Neural cell (in vitro differentiated cells): ENCODE results near the gene PAK5. TPM values are rescaled to one million over a fixed set of nuclear protein-coding genes. Genes with fewer than 3 reads are reported as not detected.

ENCODE experiments used
- H2AFZ ChIP-seq: fragments of 200-600, 300-800 bp; sonication (generic), shearing (Covaris generic); 2 replicates; pipeline ENCODE4 v1.6.0; 2014; ENCODE audit warnings: low read depth, mild to moderate bottlenecking, antibody characterized with exemption, low read length, moderate library complexity
- H3F3A ChIP-seq: fragments of 200-600 bp; shearing (Covaris generic); 2 replicates; pipeline ENCODE4 v1.6.1; 2016; ENCODE audit warnings: mild to moderate bottlenecking, moderate library complexity, mixed read lengths, antibody characterized with exemption, low read length; ENCODE audit not compliant: insufficient read depth, poor library complexity, severe bottlenecking
- H3K27ac ChIP-seq: fragments of 200-600, 300-800 bp; sonication (generic), shearing (Covaris generic); 2 replicates; pipeline ENCODE4 v1.5.1; 2014; ENCODE audit warnings: mild to moderate bottlenecking, low read length, moderate library complexity
- H3K27me3 ChIP-seq: fragments of 300-800, 200-600 bp; sonication (generic), shearing (Covaris generic); 2 replicates; pipeline ENCODE4 v1.6.0; 2014; ENCODE audit warnings: mild to moderate bottlenecking, low read depth, low read length, moderate library complexity; ENCODE audit not compliant: insufficient read depth
- H3K36me3 ChIP-seq: fragments of 300-800, 200-600 bp; sonication (generic), shearing (Covaris generic); 2 replicates; pipeline ENCODE4 v1.5.1; 2014; ENCODE audit warnings: mild to moderate bottlenecking, antibody characterized with exemption, low read length, moderate library complexity; ENCODE audit not compliant: insufficient read depth
- H3K4me2 ChIP-seq: fragments of 300-800, 200-600 bp; sonication (generic), shearing (Covaris generic); 2 replicates; pipeline ENCODE4 v1.6.0; 2014; ENCODE audit warnings: mild to moderate bottlenecking, low read length
- H3K4me3 ChIP-seq: fragments of 300-800, 200-600 bp; sonication (generic), shearing (Covaris generic); 2 replicates; pipeline ENCODE4 v1.5.1; 2014; ENCODE audit warnings: mild to moderate bottlenecking, low read length, moderate library complexity
- H3K79me2 ChIP-seq: fragments of 200-600 bp; shearing (Covaris generic); replicated peaks from 2 replicates; pipeline ENCODE4 v1.6.0; 2014; ENCODE audit warnings: mild to moderate bottlenecking, low read length, moderate library complexity; ENCODE audit not compliant: insufficient read depth
- H3K9ac ChIP-seq: fragments of 300-800, 200-600 bp; sonication (generic), shearing (Covaris generic); 2 replicates; pipeline ENCODE4 v1.6.1; 2016; ENCODE audit warnings: mild to moderate bottlenecking, low read length, mixed read lengths
- H3K9me2 ChIP-seq: fragments of 200-600 bp; shearing (Covaris generic); 2 replicates; pipeline ENCODE4 v1.6.1; 2016; ENCODE audit warnings: mild to moderate bottlenecking, low read length, mixed read lengths; ENCODE audit not compliant: insufficient read depth
- H3K9me3 ChIP-seq: fragments of 200-600, 300-800 bp; sonication (generic), shearing (Covaris generic); 2 replicates; pipeline ENCODE4 v1.6.1; 2016; ENCODE audit warnings: mild to moderate bottlenecking, mixed run types, low read length, moderate library complexity, mixed read lengths
- H4K20me1 ChIP-seq: fragments of 200-600 bp; shearing (Covaris generic); 2 replicates; pipeline ENCODE4 v1.6.1; 2016; ENCODE audit warnings: mild to moderate bottlenecking, mixed run types; ENCODE audit not compliant: insufficient read depth
- EP300 ChIP-seq: fragments of 450-650 bp; conservative IDR thresholded peaks from 2 replicates; pipeline ENCODE4 v1.6.1; 2014; ENCODE audit warnings: antibody characterized with exemption, mild to moderate bottlenecking, moderate library complexity; ENCODE audit not compliant: poor library complexity, severe bottlenecking
- EZH2 ChIP-seq: fragments of 200-600, 300-800 bp; shearing (Covaris generic), sonication (generic); IDR thresholded peaks from 2 replicates; pipeline ENCODE4 v1.6.1; 2014; ENCODE audit warnings: antibody characterized with exemption, low read length, borderline replicate concordance, mild to moderate bottlenecking; ENCODE audit not compliant: insufficient read depth, poor library complexity, severe bottlenecking
- MXI1 ChIP-seq: fragments of 450-650 bp; conservative IDR thresholded peaks from 2 replicates; pipeline ENCODE4 v1.6.1; 2014; ENCODE audit warnings: antibody characterized with exemption, mild to moderate bottlenecking; ENCODE audit not compliant: poor library complexity, severe bottlenecking
- POLR2AphosphoS5 ChIP-seq: IDR thresholded peaks from 2 replicates; pipeline ENCODE4 v1.6.1; 2012
- RAD21 ChIP-seq: fragments of 450-650 bp; conservative IDR thresholded peaks from 2 replicates; pipeline ENCODE4 v1.6.1; 2014; ENCODE audit warnings: antibody characterized with exemption, mild to moderate bottlenecking, moderate library complexity
- SMC3 ChIP-seq: fragments of 450-650 bp; conservative IDR thresholded peaks from 2 replicates; pipeline ENCODE4 v1.6.1; 2014; ENCODE audit warnings: antibody characterized with exemption, mild to moderate bottlenecking, moderate library complexity; ENCODE audit not compliant: poor library complexity
- TAF1 ChIP-seq: IDR thresholded peaks from 2 replicates; pipeline ENCODE4 v1.6.1; 2012; ENCODE audit warnings: low read depth
- polyA plus RNA-seq: library from polyadenylated mRNA; depleted of rRNA; stranded (reverse); fragments of >200 nt; gene quantifications from 2 replicates; pipeline ENCODE4 v1.2.3, GENCODE V29; 2014
- TF ChIP-seq, protein P1 (sequence below): fragments of 450-650 bp; IDR thresholded peaks from 2 replicates; pipeline ENCODE4 v1.5.1; 2014; ENCODE audit warnings: antibody characterized with exemption, mild to moderate bottlenecking, moderate library complexity; ENCODE audit not compliant: poor library complexity, severe bottlenecking
- TF ChIP-seq, protein P2 (sequence below): IDR thresholded peaks from 2 replicates; pipeline ENCODE4 v1.6.1; 2012; ENCODE audit warnings: borderline replicate concordance

Gene PAK5
- polyA plus RNA-seq, 1 donor from 2014 or later: 48.3 TPM

- TF ChIP-seq SMC3 (no peak), EZH2 (no peak), EP300 (no peak), RAD21 (no peak), MXI1 (no peak), POLR2AphosphoS5 (no peak), TAF1 (no peak)
- TF ChIP-seq, protein P1, sequence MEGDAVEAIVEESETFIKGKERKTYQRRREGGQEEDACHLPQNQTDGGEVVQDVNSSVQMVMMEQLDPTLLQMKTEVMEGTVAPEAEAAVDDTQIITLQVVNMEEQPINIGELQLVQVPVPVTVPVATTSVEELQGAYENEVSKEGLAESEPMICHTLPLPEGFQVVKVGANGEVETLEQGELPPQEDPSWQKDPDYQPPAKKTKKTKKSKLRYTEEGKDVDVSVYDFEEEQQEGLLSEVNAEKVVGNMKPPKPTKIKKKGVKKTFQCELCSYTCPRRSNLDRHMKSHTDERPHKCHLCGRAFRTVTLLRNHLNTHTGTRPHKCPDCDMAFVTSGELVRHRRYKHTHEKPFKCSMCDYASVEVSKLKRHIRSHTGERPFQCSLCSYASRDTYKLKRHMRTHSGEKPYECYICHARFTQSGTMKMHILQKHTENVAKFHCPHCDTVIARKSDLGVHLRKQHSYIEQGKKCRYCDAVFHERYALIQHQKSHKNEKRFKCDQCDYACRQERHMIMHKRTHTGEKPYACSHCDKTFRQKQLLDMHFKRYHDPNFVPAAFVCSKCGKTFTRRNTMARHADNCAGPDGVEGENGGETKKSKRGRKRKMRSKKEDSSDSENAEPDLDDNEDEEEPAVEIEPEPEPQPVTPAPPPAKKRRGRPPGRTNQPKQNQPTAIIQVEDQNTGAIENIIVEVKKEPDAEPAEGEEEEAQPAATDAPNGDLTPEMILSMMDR: no peak
- TF ChIP-seq, protein P2, sequence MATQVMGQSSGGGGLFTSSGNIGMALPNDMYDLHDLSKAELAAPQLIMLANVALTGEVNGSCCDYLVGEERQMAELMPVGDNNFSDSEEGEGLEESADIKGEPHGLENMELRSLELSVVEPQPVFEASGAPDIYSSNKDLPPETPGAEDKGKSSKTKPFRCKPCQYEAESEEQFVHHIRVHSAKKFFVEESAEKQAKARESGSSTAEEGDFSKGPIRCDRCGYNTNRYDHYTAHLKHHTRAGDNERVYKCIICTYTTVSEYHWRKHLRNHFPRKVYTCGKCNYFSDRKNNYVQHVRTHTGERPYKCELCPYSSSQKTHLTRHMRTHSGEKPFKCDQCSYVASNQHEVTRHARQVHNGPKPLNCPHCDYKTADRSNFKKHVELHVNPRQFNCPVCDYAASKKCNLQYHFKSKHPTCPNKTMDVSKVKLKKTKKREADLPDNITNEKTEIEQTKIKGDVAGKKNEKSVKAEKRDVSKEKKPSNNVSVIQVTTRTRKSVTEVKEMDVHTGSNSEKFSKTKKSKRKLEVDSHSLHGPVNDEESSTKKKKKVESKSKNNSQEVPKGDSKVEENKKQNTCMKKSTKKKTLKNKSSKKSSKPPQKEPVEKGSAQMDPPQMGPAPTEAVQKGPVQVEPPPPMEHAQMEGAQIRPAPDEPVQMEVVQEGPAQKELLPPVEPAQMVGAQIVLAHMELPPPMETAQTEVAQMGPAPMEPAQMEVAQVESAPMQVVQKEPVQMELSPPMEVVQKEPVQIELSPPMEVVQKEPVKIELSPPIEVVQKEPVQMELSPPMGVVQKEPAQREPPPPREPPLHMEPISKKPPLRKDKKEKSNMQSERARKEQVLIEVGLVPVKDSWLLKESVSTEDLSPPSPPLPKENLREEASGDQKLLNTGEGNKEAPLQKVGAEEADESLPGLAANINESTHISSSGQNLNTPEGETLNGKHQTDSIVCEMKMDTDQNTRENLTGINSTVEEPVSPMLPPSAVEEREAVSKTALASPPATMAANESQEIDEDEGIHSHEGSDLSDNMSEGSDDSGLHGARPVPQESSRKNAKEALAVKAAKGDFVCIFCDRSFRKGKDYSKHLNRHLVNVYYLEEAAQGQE: no peak
- Histone ChIP-seq H3K9me3 (no peaks in the 10 kb centered on the region), H3K9ac (no peak overlapping the region), H2AFZ (no peak overlapping the region), H3K36me3 (no peaks in the 10 kb centered on the region), H3K27ac (no peak overlapping the region), H3F3A (no peaks in the 10 kb centered on the region), H3K79me2 (no peaks in the 10 kb centered on the region), H3K27me3 (no peaks in the 10 kb centered on the region), H3K9me2 (no peaks in the 10 kb centered on the region), H3K4me2 (no peak overlapping the region), H3K4me3 (no peak overlapping the region), H4K20me1 (no peaks in the 10 kb centered on the region)
Measured at GRCh38 chr20:9591080-9591479, 247.8 kb downstream of the PAK5 start.

- TF ChIP-seq EZH2: no peak
- TF ChIP-seq SMC3: no peak
- TF ChIP-seq MXI1: no peak
- TF ChIP-seq, protein P1: no peak
- TF ChIP-seq, protein P2: no peak
- TF ChIP-seq TAF1: no peak
- no peak for TF ChIP-seq EP300
- no peak for TF ChIP-seq POLR2AphosphoS5
- no peak for TF ChIP-seq RAD21
- Histone ChIP-seq H3K36me3 (no peaks in the 10 kb centered on the region), H3K79me2 (no peaks in the 10 kb centered on the region), H3K9ac (no peak overlapping the region), H3K4me2 (no peak overlapping the region), H4K20me1 (no peaks in the 10 kb centered on the region), H3K4me3 (no peak overlapping the region), H2AFZ (no peak overlapping the region), H3K27me3 (no peaks in the 10 kb centered on the region), H3K9me2 (no peaks in the 10 kb centered on the region), H3K9me3 (no peaks in the 10 kb centered on the region), H3K27ac (no peak overlapping the region), H3F3A (no peaks in the 10 kb centered on the region)
Measured at GRCh38 chr20:9590189-9590588, 248.7 kb downstream of the PAK5 start.
